Fibroblast of lung (primary cell): ENCODE measurements around the gene BBS9. TPM values are rescaled to one million over a fixed set of nuclear protein-coding genes. Genes with fewer than 3 reads are reported as not detected.

Experiments used
- DNase-seq, 2 donors: peaks; one replicate each; pipeline versions ENCODE4 v3.0.0 to v3.0.0-alpha.2; 2010; ENCODE audit warnings: low read depth in 2 of 2
- H2AFZ ChIP-seq: 2 replicates; pipeline ENCODE4 v1.5.1; 2012; ENCODE audit warnings: low read length, control low read depth, inconsistent platforms
- H3K27ac ChIP-seq: 2 replicates; pipeline ENCODE4 v1.5.1; 2011; ENCODE audit warnings: low read length, control low read depth; ENCODE audit not compliant: insufficient read depth
- H3K27me3 ChIP-seq: 2 replicates; pipeline ENCODE4 v1.5.1; 2011; ENCODE audit warnings: mild to moderate bottlenecking, low read length; ENCODE audit not compliant: control insufficient read depth, insufficient read depth
- H3K36me3 ChIP-seq: 2 replicates; pipeline ENCODE4 v1.5.1; 2011; ENCODE audit warnings: low read length; ENCODE audit not compliant: control insufficient read depth, insufficient read depth
- H3K4me1 ChIP-seq: 2 replicates; pipeline ENCODE4 v1.5.1; 2011; ENCODE audit warnings: low read length; ENCODE audit not compliant: control insufficient read depth, insufficient read depth; ENCODE audit errors: extremely low read depth
- H3K4me2 ChIP-seq: 2 replicates; pipeline ENCODE4 v1.5.1; 2011; ENCODE audit warnings: low read length, control low read depth; ENCODE audit not compliant: insufficient read depth; ENCODE audit errors: extremely low read depth
- H3K4me3 ChIP-seq, 4 experiments: fragments of 200-600 bp in 1 of 4; sonication (generic) in 1 of 4; replicated peaks in 1 of 4; 2 replicates each; pipeline ENCODE4 v1.5.1; 2011 to 2016; ENCODE audit warnings: low read length in 4 of 4, low read depth in 3 of 4, mild to moderate bottlenecking in 3 of 4, control low read depth in 2 of 4, inconsistent platforms in 1 of 4, mixed read lengths in 1 of 4; ENCODE audit not compliant: insufficient read depth in 1 of 4; ENCODE audit errors: control extremely low read depth in 1 of 4
- H3K79me2 ChIP-seq: 2 replicates; pipeline ENCODE4 v1.5.1; 2012; ENCODE audit warnings: mild to moderate bottlenecking, low read length, inconsistent platforms; ENCODE audit not compliant: control insufficient read depth, insufficient read depth
- H3K9ac ChIP-seq: 2 replicates; pipeline ENCODE4 v1.5.1; 2011; ENCODE audit warnings: mild to moderate bottlenecking, low read length, control low read depth; ENCODE audit not compliant: insufficient read depth
- H3K9me3 ChIP-seq: 2 replicates; pipeline ENCODE4 v1.5.1; 2012; ENCODE audit warnings: low read depth, low read length; ENCODE audit not compliant: control insufficient read depth, insufficient read depth
- H4K20me1 ChIP-seq: 2 replicates; pipeline ENCODE4 v1.5.1; 2011; ENCODE audit warnings: low read length; ENCODE audit not compliant: control insufficient read depth, insufficient read depth; ENCODE audit errors: extremely low read depth
- EZH2 ChIP-seq: IDR thresholded peaks from 2 replicates; pipeline ENCODE4 v1.5.1; 2012; ENCODE audit warnings: low read length, control low read depth, mild to moderate bottlenecking; ENCODE audit errors: missing control alignments
- polyA plus RNA-seq, 2 donors: library from polyadenylated mRNA; depleted of rRNA in 1 of 2; stranded (reverse) in 1 of 2; unstranded in 1 of 2; fragments of >200 nt; gene quantifications; 2 replicates each; pipeline ENCODE4 v1.2.1, GENCODE V29; 2011 to 2012; ENCODE audit warnings: missing spikeins in 1 of 2
- total RNA-seq: library from RNA; depleted of rRNA; stranded (reverse); fragments of >200 nt; gene quantifications from 2 replicates; pipeline ENCODE4 v1.2.1, GENCODE V29; 2014
- TF ChIP-seq, protein P1 (sequence below), 2 donors: IDR thresholded peaks in 1 of 2; conservative IDR thresholded peaks in 1 of 2; 1 replicate in 1 of 2; 2 replicates in 1 of 2; pipeline ENCODE4 v1.5.1; 2011 to 2012; ENCODE audit warnings: low read length in 2 of 2, control low read depth in 1 of 2, inconsistent platforms in 1 of 2, low read depth in 1 of 2, mild to moderate bottlenecking in 1 of 2

Gene BBS9
- total and polyA plus RNA-seq, 2 donors (not counting 1 experiment from before 2014, with no cell fraction given) = 19.1 to 26.9 TPM

DNA sequence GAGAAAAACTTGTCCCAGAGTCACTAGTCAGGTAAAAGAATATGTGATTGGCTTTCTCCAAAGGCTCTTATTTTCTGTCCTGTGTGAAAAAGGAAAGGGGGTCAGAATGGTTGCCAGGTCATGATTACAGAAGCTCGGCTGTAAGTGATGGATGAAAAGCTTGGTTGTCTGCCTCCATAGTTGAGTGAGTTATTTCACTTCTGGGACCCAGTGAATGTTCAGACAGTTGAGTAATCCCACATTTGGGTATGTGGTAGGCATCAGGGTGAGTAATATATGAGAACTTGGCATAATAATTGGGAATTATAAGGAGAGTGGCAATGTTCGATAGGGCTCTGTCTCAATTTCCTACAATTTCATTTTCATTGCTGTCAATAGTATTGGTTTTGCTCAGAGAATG is 72.5 kb downstream of the BBS9 start:
- no peaks in the 10 kb centered on the region for H3K9me3 ChIP-seq
- H3K27ac ChIP-seq = no peak overlapping the region
- no peak overlapping the region for H3K9ac ChIP-seq
- no peaks in the 10 kb centered on the region for H3K27me3 ChIP-seq
- H3K4me2 ChIP-seq = no peak overlapping the region
- no peaks in the 10 kb centered on the region for H3K79me2 ChIP-seq
- no peaks in the 10 kb centered on the region for H3K36me3 ChIP-seq
- no peak overlapping the region for H3K4me3 ChIP-seq
- TF ChIP-seq, protein P1, sequence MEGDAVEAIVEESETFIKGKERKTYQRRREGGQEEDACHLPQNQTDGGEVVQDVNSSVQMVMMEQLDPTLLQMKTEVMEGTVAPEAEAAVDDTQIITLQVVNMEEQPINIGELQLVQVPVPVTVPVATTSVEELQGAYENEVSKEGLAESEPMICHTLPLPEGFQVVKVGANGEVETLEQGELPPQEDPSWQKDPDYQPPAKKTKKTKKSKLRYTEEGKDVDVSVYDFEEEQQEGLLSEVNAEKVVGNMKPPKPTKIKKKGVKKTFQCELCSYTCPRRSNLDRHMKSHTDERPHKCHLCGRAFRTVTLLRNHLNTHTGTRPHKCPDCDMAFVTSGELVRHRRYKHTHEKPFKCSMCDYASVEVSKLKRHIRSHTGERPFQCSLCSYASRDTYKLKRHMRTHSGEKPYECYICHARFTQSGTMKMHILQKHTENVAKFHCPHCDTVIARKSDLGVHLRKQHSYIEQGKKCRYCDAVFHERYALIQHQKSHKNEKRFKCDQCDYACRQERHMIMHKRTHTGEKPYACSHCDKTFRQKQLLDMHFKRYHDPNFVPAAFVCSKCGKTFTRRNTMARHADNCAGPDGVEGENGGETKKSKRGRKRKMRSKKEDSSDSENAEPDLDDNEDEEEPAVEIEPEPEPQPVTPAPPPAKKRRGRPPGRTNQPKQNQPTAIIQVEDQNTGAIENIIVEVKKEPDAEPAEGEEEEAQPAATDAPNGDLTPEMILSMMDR (conservative IDR thresholded peaks at IDR 0.05 in 1 of 2, IDR thresholded peaks at IDR 0.05 in 1 of 2; ENCODE audit: low read depth in 1 of 2, low read length in 2 of 2) = no peak
- TF ChIP-seq EZH2 = no peak
- DNase-seq = peak in 1 of 2 donors; percentile 32
- no peak overlapping the region for H2AFZ ChIP-seq
- no peaks in the 10 kb centered on the region for H4K20me1 ChIP-seq
- no peaks in the 10 kb centered on the region for H3K4me1 ChIP-seq

DNA sequence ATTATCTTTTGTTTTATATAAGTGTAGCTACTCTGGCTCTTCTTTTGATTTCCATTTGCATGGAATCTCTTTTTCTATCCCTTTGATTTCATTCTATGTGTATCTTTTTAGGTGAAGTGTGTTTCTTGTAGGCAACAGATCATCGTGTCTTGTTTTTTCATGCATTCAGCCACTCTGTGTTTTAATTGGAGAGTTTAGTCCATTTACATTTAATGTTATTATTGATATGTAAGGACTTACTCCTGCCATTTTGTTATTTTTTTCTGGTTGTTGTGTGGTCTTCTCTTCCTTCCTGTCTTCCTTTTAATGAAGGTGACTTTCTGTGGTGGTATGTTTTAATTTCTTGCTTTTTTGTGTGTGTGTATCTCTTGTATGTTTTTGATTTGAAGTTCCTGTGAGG is 81.6 kb downstream of the BBS9 start:
- no peak for TF ChIP-seq EZH2
- TF ChIP-seq, protein P1 (conservative IDR thresholded peaks at IDR 0.05 in 1 of 2, IDR thresholded peaks at IDR 0.05 in 1 of 2; ENCODE audit: low read depth in 1 of 2, low read length in 2 of 2) = no peak
- Histone ChIP-seq H3K27me3 (no peaks in the 10 kb centered on the region), H3K4me3 (no peak overlapping the region), H3K36me3 (no peaks in the 10 kb centered on the region), H3K79me2 (no peaks in the 10 kb centered on the region), H2AFZ (no peak overlapping the region), H3K9ac (no peak overlapping the region), H3K4me2 (no peak overlapping the region), H4K20me1 (no peaks in the 10 kb centered on the region), H3K27ac (no peak overlapping the region), H3K9me3 (no peaks in the 10 kb centered on the region), H3K4me1 (no peaks in the 10 kb centered on the region)
- no peak for DNase-seq

DNA sequence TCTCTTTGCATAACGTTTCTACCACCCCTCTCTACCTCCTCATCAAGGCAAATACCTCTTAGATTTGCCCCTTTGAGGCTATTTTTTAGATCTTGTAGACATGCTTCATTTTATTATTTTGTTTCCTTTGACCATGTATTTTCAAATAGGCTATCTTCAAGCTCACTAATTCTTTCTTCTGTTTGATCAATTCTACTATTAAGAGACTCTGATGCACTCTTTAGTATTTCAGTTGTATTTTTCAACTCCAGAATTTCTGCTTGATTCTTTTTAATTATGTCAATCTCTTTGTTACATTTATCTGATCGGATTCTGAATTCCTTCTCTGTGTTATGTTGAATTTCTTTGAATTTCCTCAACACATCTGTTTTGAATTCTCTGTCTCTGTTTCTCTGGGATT is 82.8 kb downstream of the BBS9 start:
- Histone ChIP-seq H4K20me1 (no peaks in the 10 kb centered on the region), H3K4me2 (no peak overlapping the region), H3K79me2 (no peaks in the 10 kb centered on the region), H3K27me3 (no peaks in the 10 kb centered on the region), H2AFZ (no peak overlapping the region), H3K27ac (no peak overlapping the region), H3K9me3 (no peaks in the 10 kb centered on the region), H3K4me1 (no peaks in the 10 kb centered on the region), H3K9ac (no peak overlapping the region), H3K4me3 (no peak overlapping the region), H3K36me3 (no peaks in the 10 kb centered on the region)
- no peak for DNase-seq
- TF ChIP-seq EZH2 = no peak
- TF ChIP-seq, protein P1 (conservative IDR thresholded peaks at IDR 0.05 in 1 of 2, IDR thresholded peaks at IDR 0.05 in 1 of 2; ENCODE audit: low read depth in 1 of 2, low read length in 2 of 2) = no peak
